Endothelial cell of umbilical vein (primary cell): ENCODE data around the gene TMEM237. TPM values are rescaled to one million over a fixed set of nuclear protein-coding genes. Genes with fewer than 3 reads are reported as not detected.

Source experiments
- BruUV-seq: library from RNA; stranded (reverse); fragments of 400-500 nt; replicated peaks from 2 replicates; lab custom pipeline; 2021; lab: Mats Ljungman, UMichigan
- CTCF ChIA-PET: fragments of 300-600, 350-600 bp; sonication (Branson Sonifier 250); formaldehyde crosslinking; loops from one replicate; lab custom pipeline; 2021; ENCODE audit warnings: antibody characterized with exemption, inconsistent platforms; lab: Charles Lee
- POLR2A ChIA-PET: fragments of 300-600, 350-600 bp; sonication (Branson Sonifier 250); formaldehyde crosslinking; loops from one replicate; lab custom pipeline; 2021; ENCODE audit warnings: antibody characterized with exemption, inconsistent platforms; lab: Charles Lee
- DNase-seq: peaks from one replicate; pipeline ENCODE4 v3.0.0-alpha.2; 2011; ENCODE audit warnings: low read depth, low spot score
- FAIRE-seq: peaks from 2 replicates; lab custom pipeline; 2011; peaks lifted over from hg19 to GRCh38; lab: Jason Lieb, UNC
- H2AFZ ChIP-seq: 2 replicates; pipeline ENCODE4 v1.6.0; 2012; ENCODE audit warnings: low read depth, low read length, control low read depth, inconsistent platforms
- H3K27ac ChIP-seq: 2 replicates; pipeline ENCODE4 v1.5.1; 2011; ENCODE audit warnings: low read depth, mild to moderate bottlenecking, control low read depth, low read length, moderate library complexity; ENCODE audit not compliant: insufficient read depth
- H3K27me3 ChIP-seq, 2 experiments: 2 replicates each; pipeline versions ENCODE4 v1.6.0 to v1.6.1; 2011; ENCODE audit warnings: low read length in 2 of 2, mixed read lengths in 1 of 2; ENCODE audit not compliant: control insufficient read depth in 2 of 2, insufficient read depth in 2 of 2
- H3K36me3 ChIP-seq, 2 experiments: 2 replicates in 1 of 2; 3 replicates in 1 of 2; pipeline ENCODE4 v1.5.1; 2011; ENCODE audit warnings: low read length in 2 of 2, mild to moderate bottlenecking in 1 of 2, moderate library complexity in 1 of 2; ENCODE audit not compliant: control insufficient read depth in 2 of 2, insufficient read depth in 2 of 2; ENCODE audit errors: extremely low read depth in 1 of 2
- H3K4me1 ChIP-seq: 3 replicates; pipeline ENCODE4 v1.5.1; 2011; ENCODE audit warnings: mild to moderate bottlenecking, low read length; ENCODE audit not compliant: control insufficient read depth, insufficient read depth; ENCODE audit errors: extremely low read depth
- H3K4me2 ChIP-seq: 2 replicates; pipeline ENCODE4 v1.6.1; 2011; ENCODE audit warnings: low read length, control low read depth, mixed read lengths; ENCODE audit not compliant: insufficient read depth
- H3K4me3 ChIP-seq, 3 experiments: fragments of 200-600 bp in 1 of 3; sonication (generic), shearing (Covaris generic) in 1 of 3; replicated peaks in 1 of 3; 2 replicates each; pipeline ENCODE4 v1.5.1; 2011 to 2016; ENCODE audit warnings: control low read depth in 3 of 3, low read length in 3 of 3, mild to moderate bottlenecking in 2 of 3, inconsistent platforms in 1 of 3, low read depth in 1 of 3, moderate library complexity in 1 of 3; ENCODE audit not compliant: insufficient read depth in 1 of 3
- H3K79me2 ChIP-seq: 2 replicates; pipeline ENCODE4 v1.6.0; 2012; ENCODE audit warnings: low read length, inconsistent platforms; ENCODE audit not compliant: control insufficient read depth, insufficient read depth
- H3K9ac ChIP-seq: replicated peaks from 2 replicates; pipeline ENCODE3; 2011; ENCODE audit warnings: low read length, control low read depth; ENCODE audit not compliant: insufficient read depth; ENCODE audit errors: extremely low read depth
- H3K9me1 ChIP-seq: replicated peaks from 3 replicates; pipeline ENCODE4 v1.6.0; 2011; ENCODE audit warnings: mild to moderate bottlenecking, low read length; ENCODE audit not compliant: control insufficient read depth, insufficient read depth; ENCODE audit errors: extremely low read depth
- H3K9me3 ChIP-seq: replicated peaks from 2 replicates; pipeline ENCODE4 v1.5.1; 2012; ENCODE audit warnings: low read length, inconsistent platforms; ENCODE audit not compliant: control insufficient read depth, insufficient read depth
- H4K20me1 ChIP-seq: replicated peaks from 2 replicates; pipeline ENCODE3; 2011; ENCODE audit warnings: mild to moderate bottlenecking, low read length; ENCODE audit not compliant: control insufficient read depth, insufficient read depth; ENCODE audit errors: extremely low read depth
- EZH2 ChIP-seq: IDR thresholded peaks from 2 replicates; pipeline ENCODE4 v1.6.1; 2012; ENCODE audit warnings: borderline replicate concordance, low read depth, mild to moderate bottlenecking, moderate library complexity, low read length, inconsistent platforms; ENCODE audit not compliant: severe bottlenecking
- FOS ChIP-seq: IDR thresholded peaks from 2 replicates; pipeline ENCODE4 v1.6.1; 2011; ENCODE audit warnings: mild to moderate bottlenecking, low read length, moderate library complexity, borderline replicate concordance; ENCODE audit not compliant: insufficient read depth
- GATA2 ChIP-seq: IDR thresholded peaks from 2 replicates; pipeline ENCODE4 v1.7.0; 2011; ENCODE audit warnings: low read depth, mild to moderate bottlenecking, moderate library complexity, mixed read lengths, low read length; ENCODE audit not compliant: insufficient read length, insufficient read depth
- JUN ChIP-seq: IDR thresholded peaks from 2 replicates; pipeline ENCODE4 v1.6.1; 2011; ENCODE audit warnings: borderline replicate concordance, low read depth; ENCODE audit not compliant: insufficient read length, insufficient read depth
- MYC ChIP-seq: IDR thresholded peaks from one replicate; pipeline ENCODE4 v1.6.1; 2011; ENCODE audit warnings: mild to moderate bottlenecking, low read depth, low read length
- POLR2A ChIP-seq: IDR thresholded peaks from 2 replicates; pipeline ENCODE4 v1.6.1; 2012; ENCODE audit warnings: low read depth, mild to moderate bottlenecking, control low read depth, low read length
- POLR2AphosphoS5 ChIP-seq: IDR thresholded peaks from 2 replicates; pipeline ENCODE4 v1.6.1; 2012; ENCODE audit warnings: low read depth, mild to moderate bottlenecking, control low read depth, low read length, moderate library complexity; ENCODE audit not compliant: insufficient read depth
- dilution Hi-C: fragments of 300-500 bp; cut with MboI; formaldehyde crosslinking; loops from one replicate; pipeline ENCODE4 v1.15.0; 2019; ENCODE audit warnings: low sequenced_read_pairs; ENCODE audit not compliant: extremely low pct_ligation_motif_present
- intact Hi-C: fragments of 100-400 bp; cut with micrococcal nuclease; formaldehyde crosslinking; loops from one replicate; pipeline ENCODE4 v1.10.0; 2022
- polyA plus RNA-seq, 4 experiments: library from polyadenylated mRNA; depleted of rRNA in 3 of 4; stranded (reverse) in 3 of 4; unstranded in 1 of 4; fragments of >200 nt; gene quantifications; 2 replicates each; pipeline versions ENCODE4 v1.2.1 to v1.2.3, GENCODE V29; 2011 to 2012; ENCODE audit warnings: missing spikeins in 1 of 4
- total RNA-seq: library from RNA; stranded (reverse); gene quantifications from 2 replicates; pipeline ENCODE4 v1.2.3, GENCODE V29; 2021
- TF ChIP-seq, protein P1 (sequence below), 2 donors: IDR thresholded peaks; 1 replicate in 1 of 2; 2 replicates in 1 of 2; pipeline ENCODE4 v1.5.1; 2011; ENCODE audit warnings: low read length in 2 of 2, mild to moderate bottlenecking in 2 of 2, moderate library complexity in 2 of 2, control low read depth in 1 of 2, inconsistent platforms in 1 of 2, low read depth in 1 of 2; ENCODE audit not compliant: insufficient read depth in 1 of 2; ENCODE audit errors: extremely low read depth in 1 of 2
- TF ChIP-seq, protein P2 (sequence below): IDR thresholded peaks from 2 replicates; pipeline ENCODE4 v1.6.1; 2011; ENCODE audit not compliant: insufficient read depth, insufficient read length

The TMEM237 gene
- total and polyA plus RNA-seq, 2 donors (not counting 3 experiments of a cell fraction or from before 2014, with no cell fraction given), result 41.2 to 64.7 TPM

DNA sequence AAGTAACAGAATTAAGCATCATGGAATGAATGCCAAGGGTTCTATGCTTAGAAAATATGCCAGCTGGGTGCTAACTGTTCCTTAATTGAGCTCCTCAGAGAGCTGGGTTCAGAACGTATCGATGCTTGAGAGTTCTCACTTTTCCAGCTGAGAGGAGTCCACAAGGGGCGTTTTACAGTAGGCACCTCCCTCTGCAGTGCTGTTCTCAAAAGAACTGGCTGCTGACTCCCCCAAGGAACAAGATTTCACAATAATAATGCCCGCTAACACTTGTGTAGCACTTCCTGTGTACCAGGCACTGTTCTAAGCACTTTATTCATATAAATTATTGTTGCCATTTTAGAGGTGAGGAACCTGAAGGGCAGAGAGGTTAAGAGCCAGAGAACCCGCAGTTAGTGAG is 18.1 kb upstream of the TMEM237 start:
- dilution Hi-C loops, result no loop called here
- POLR2A ChIA-PET, result no interaction called here

DNA sequence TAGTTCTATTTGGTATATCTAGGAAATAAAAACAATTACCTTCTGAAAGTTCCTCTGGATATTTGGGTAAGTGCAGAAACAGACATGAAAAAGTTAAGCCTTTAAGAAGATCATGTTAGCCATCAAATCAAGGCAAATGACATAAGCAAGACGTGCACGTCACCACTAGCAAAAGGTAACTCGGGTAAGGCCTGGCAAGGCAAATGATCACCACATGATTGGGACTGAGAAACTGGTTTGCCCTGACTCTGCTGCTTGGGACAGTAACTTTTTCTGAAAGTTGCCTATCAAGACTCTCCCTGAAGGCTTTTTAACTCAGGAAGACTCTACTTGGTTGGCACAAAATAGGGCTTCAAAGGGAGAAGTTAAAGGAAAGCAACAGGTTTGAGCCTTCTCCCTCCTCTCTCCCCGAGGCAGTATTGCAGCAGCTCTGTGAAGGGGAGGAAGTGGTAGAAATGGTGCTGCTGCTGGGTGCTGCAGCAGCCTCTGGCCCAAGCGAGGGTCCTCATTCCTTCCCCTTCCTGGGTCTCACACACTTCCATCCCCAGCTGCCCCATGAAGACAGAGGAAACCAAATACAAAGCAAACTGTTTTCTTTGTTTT is 17.1 kb upstream of the TMEM237 start:
- dilution Hi-C loops, result no loop called here
- no peaks in the 10 kb centered on the region for H4K20me1 ChIP-seq
- H3K36me3 ChIP-seq, result no peaks in the 10 kb centered on the region
- no peaks in the 10 kb centered on the region for H3K27me3 ChIP-seq
- no peaks in the 10 kb centered on the region for H3K9me1 ChIP-seq
- DNase-seq (no peak), FAIRE-seq (no peak)
- H2AFZ ChIP-seq, result no peak overlapping the region
- H3K4me3 ChIP-seq, result no peak overlapping the region
- no peak overlapping the region for H3K27ac ChIP-seq
- BruUV-seq, result no TSS peak
- intact Hi-C loops, result no loop called here
- H3K9ac ChIP-seq, result no peak overlapping the region
- ChIA-PET POLR2A (no interaction called here), CTCF (no interaction called here)
- H3K4me1 ChIP-seq, result peaks cover 9% of the 10 kb centered on the region
- H3K9me3 ChIP-seq, result no peaks in the 10 kb centered on the region
- no peak overlapping the region for H3K4me2 ChIP-seq
- TF ChIP-seq JUN (no peak), EZH2 (no peak), POLR2AphosphoS5 (no peak), POLR2A (no peak), FOS (no peak), MYC (no peak), GATA2 (no peak)
- TF ChIP-seq, protein P1, sequence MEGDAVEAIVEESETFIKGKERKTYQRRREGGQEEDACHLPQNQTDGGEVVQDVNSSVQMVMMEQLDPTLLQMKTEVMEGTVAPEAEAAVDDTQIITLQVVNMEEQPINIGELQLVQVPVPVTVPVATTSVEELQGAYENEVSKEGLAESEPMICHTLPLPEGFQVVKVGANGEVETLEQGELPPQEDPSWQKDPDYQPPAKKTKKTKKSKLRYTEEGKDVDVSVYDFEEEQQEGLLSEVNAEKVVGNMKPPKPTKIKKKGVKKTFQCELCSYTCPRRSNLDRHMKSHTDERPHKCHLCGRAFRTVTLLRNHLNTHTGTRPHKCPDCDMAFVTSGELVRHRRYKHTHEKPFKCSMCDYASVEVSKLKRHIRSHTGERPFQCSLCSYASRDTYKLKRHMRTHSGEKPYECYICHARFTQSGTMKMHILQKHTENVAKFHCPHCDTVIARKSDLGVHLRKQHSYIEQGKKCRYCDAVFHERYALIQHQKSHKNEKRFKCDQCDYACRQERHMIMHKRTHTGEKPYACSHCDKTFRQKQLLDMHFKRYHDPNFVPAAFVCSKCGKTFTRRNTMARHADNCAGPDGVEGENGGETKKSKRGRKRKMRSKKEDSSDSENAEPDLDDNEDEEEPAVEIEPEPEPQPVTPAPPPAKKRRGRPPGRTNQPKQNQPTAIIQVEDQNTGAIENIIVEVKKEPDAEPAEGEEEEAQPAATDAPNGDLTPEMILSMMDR (IDR thresholded peaks at IDR 0.05; ENCODE audit: extremely low read depth in 1 of 2, insufficient read depth in 1 of 2, low read depth in 1 of 2, low read length in 2 of 2), result no peak
- TF ChIP-seq, protein P2, sequence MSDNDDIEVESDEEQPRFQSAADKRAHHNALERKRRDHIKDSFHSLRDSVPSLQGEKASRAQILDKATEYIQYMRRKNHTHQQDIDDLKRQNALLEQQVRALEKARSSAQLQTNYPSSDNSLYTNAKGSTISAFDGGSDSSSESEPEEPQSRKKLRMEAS, result no peak
- H3K79me2 ChIP-seq, result no peaks in the 10 kb centered on the region

More for the DNA sequence above, 18.1 kb upstream of the TMEM237 start:
- Histone ChIP-seq H3K4me1 (peaks cover 2% of the 10 kb centered on the region), H3K79me2 (no peaks in the 10 kb centered on the region), H3K4me3 (no peak overlapping the region), H2AFZ (peak overlapping the region; percentile 27), H3K4me2 (no peak overlapping the region), H3K27ac (no peak overlapping the region), H3K36me3 (no peaks in the 10 kb centered on the region), H3K27me3 (no peaks in the 10 kb centered on the region), H3K9ac (no peak overlapping the region), H4K20me1 (no peaks in the 10 kb centered on the region), H3K9me3 (no peaks in the 10 kb centered on the region), H3K9me1 (no peaks in the 10 kb centered on the region)
- TF ChIP-seq GATA2 (no peak), EZH2 (no peak)
- BruUV-seq, result no TSS peak
- intact Hi-C loops, result no loop called here
- DNase-seq (no peak), FAIRE-seq (no peak)
- CTCF ChIA-PET, result interaction anchor here (1.4 kb wide), 1 partner anchor 46 kb away, joined by 5 read pairs; no protein-coding TSS in a partner anchor
